K562 (cell line): Measurements from ENCODE around the gene FEN1. TPM values are rescaled to one million over a fixed set of nuclear protein-coding genes. Genes with fewer than 3 reads are reported as not detected.

ENCODE experiments used
- CHD4 ChIP-seq: fragments of 200-600 bp; sonication (generic); IDR thresholded peaks from 3 replicates; pipeline ENCODE4 v1.6.1; 2012; ENCODE audit warnings: low read depth, mild to moderate bottlenecking, mixed read lengths, low read length, inconsistent platforms; ENCODE audit not compliant: insufficient read depth, insufficient replicate concordance, poor library complexity, severe bottlenecking
- FOXK2 ChIP-seq, 2 experiments: fragments of 450-650 bp; IDR thresholded peaks in 1 of 2; conservative IDR thresholded peaks in 1 of 2; 2 replicates each; pipeline ENCODE4 v1.6.1; 2016; ENCODE audit warnings: low read depth in 2 of 2, mild to moderate bottlenecking in 1 of 2
- GATA2 ChIP-seq: sonication (generic); formaldehyde crosslinking; IDR thresholded peaks from 2 replicates; pipeline ENCODE4 v1.4.0; 2020; ENCODE audit warnings: mild to moderate bottlenecking, missing genetic modification reagents
- HLTF ChIP-seq: fragments of 450-650 bp; IDR thresholded peaks from 2 replicates; pipeline ENCODE4 v1.6.1; 2016
- ILK ChIP-seq: fragments of 450-650 bp; IDR thresholded peaks from 2 replicates; pipeline ENCODE4 v1.6.1; 2016; ENCODE audit warnings: missing genetic modification characterization, low read depth, mild to moderate bottlenecking, missing compliant biosample characterization, moderate library complexity, borderline replicate concordance
- IRF2 ChIP-seq: sonication (generic); formaldehyde crosslinking; IDR thresholded peaks from 2 replicates; pipeline ENCODE4 v1.8.1; 2022; ENCODE audit warnings: mild to moderate bottlenecking, missing genetic modification reagents
- NBN ChIP-seq: fragments of 450-650 bp; IDR thresholded peaks from 2 replicates; pipeline ENCODE4 v1.6.1; 2016; ENCODE audit warnings: low read depth, mild to moderate bottlenecking
- NR1H2 ChIP-seq: sonication (generic); formaldehyde crosslinking; IDR thresholded peaks from 2 replicates; pipeline ENCODE4 v1.4.0; 2020; ENCODE audit warnings: mild to moderate bottlenecking, missing genetic modification reagents
- POLR2AphosphoS5 ChIP-seq: IDR thresholded peaks from 2 replicates; pipeline ENCODE4 v1.6.1; 2011; ENCODE audit warnings: mild to moderate bottlenecking, low read depth, low read length, moderate library complexity; ENCODE audit not compliant: control insufficient read depth, insufficient read depth
- SAFB ChIP-seq: fragments of 200-400 bp; formaldehyde crosslinking; IDR thresholded peaks from 2 replicates; pipeline ENCODE4 v1.6.1; 2017; ENCODE audit warnings: low read depth, low read length, borderline replicate concordance
- XRCC5 ChIP-seq: fragments of 200-400 bp; formaldehyde crosslinking; IDR thresholded peaks from 2 replicates; pipeline ENCODE4 v1.6.1; 2017; ENCODE audit warnings: low read depth, mild to moderate bottlenecking, low read length
- ZFP30 ChIP-seq: fragments of 250-450 bp; sonication (Bioruptor Pico); IDR thresholded peaks from 2 replicates; pipeline ENCODE4 v1.8.0; 2022; ENCODE audit warnings: moderate library complexity, mild to moderate bottlenecking, inconsistent platforms, borderline replicate concordance
- ZKSCAN1 ChIP-seq: fragments of 150-350 bp; IDR thresholded peaks from 2 replicates; pipeline ENCODE4 v1.6.1; 2016; ENCODE audit warnings: low read depth, low read length
- ZNF143 ChIP-seq: sonication (generic); formaldehyde crosslinking; IDR thresholded peaks from 2 replicates; pipeline ENCODE4 v1.9.0; 2022; ENCODE audit warnings: mild to moderate bottlenecking, missing genetic modification reagents
- ZNF146 ChIP-seq: IDR thresholded peaks from one replicate; pipeline ENCODE4 v1.6.1; 2018; ENCODE audit warnings: missing compliant biosample characterization; ENCODE audit not compliant: unreplicated experiment
- ZNF174 ChIP-seq: fragments of 250-450 bp; sonication (Bioruptor Pico); IDR thresholded peaks from 2 replicates; pipeline ENCODE4 v1.4.0; 2020; ENCODE audit warnings: mild to moderate bottlenecking
- ZNF197 ChIP-seq: fragments of 200-800 bp; sonication (Bioruptor generic); IDR thresholded peaks from 2 replicates; pipeline ENCODE4 v1.6.1; 2016; ENCODE audit warnings: low read depth, missing genetic modification characterization, missing compliant biosample characterization
- ZNF239 ChIP-seq: fragments of 250-450 bp; sonication (Bioruptor Pico); IDR thresholded peaks from 2 replicates; pipeline ENCODE4 v1.4.0; 2020; ENCODE audit warnings: mild to moderate bottlenecking
- polyA plus RNA-seq, 8 experiments: library from polyadenylated mRNA; depleted of rRNA in 4 of 8; stranded (reverse) in 5 of 8; unstranded in 3 of 8; fragments of >200 nt; fragmentation: Nextera tagmentation in 2 of 8; fragmentation: Illumina TruSeq in 1 of 8; extraction: Ambion mirVana in 2 of 8; extraction: Trizol in 1 of 8; gene quantifications; 2 replicates each; pipeline versions ENCODE4 v1.2.1 to v1.2.3, GENCODE V29; 2011 to 2014; ENCODE audit warnings: inconsistent platforms in 1 of 8, missing spikeins in 1 of 8
- total RNA-seq, 7 experiments: library from RNA; depleted of rRNA in 6 of 7; stranded (reverse); fragments of >200 nt in 6 of 7; fragmentation: Illumina TruSeq in 2 of 7; extraction: Trizol in 2 of 7; gene quantifications; 2 replicates each; pipeline versions ENCODE4 v1.2.1 to v1.2.3, GENCODE V29; 2011 to 2021; ENCODE audit warnings: low replicate concordance in 1 of 7
- TF ChIP-seq, protein P1 (sequence below): fragments of 450-650 bp; IDR thresholded peaks from 2 replicates; pipeline ENCODE4 v1.6.1; 2016
- TF ChIP-seq, protein P2 (sequence below): fragments of 250-450 bp; sonication (Bioruptor Pico); IDR thresholded peaks from 2 replicates; pipeline ENCODE4 v1.4.0; 2020; ENCODE audit warnings: mild to moderate bottlenecking, moderate library complexity
- TF ChIP-seq, protein P3 (sequence below): fragments of 250-450 bp; sonication (Bioruptor Pico); IDR thresholded peaks from 2 replicates; pipeline ENCODE4 v1.8.0; 2022; ENCODE audit warnings: moderate library complexity, mild to moderate bottlenecking, inconsistent platforms

The FEN1 gene
- total and polyA plus RNA-seq, 9 of the 15 experiments (the other 6 are each of a cell fraction or from before 2014, with no cell fraction given): 58.1 to 156 (median 137) TPM

DNA sequence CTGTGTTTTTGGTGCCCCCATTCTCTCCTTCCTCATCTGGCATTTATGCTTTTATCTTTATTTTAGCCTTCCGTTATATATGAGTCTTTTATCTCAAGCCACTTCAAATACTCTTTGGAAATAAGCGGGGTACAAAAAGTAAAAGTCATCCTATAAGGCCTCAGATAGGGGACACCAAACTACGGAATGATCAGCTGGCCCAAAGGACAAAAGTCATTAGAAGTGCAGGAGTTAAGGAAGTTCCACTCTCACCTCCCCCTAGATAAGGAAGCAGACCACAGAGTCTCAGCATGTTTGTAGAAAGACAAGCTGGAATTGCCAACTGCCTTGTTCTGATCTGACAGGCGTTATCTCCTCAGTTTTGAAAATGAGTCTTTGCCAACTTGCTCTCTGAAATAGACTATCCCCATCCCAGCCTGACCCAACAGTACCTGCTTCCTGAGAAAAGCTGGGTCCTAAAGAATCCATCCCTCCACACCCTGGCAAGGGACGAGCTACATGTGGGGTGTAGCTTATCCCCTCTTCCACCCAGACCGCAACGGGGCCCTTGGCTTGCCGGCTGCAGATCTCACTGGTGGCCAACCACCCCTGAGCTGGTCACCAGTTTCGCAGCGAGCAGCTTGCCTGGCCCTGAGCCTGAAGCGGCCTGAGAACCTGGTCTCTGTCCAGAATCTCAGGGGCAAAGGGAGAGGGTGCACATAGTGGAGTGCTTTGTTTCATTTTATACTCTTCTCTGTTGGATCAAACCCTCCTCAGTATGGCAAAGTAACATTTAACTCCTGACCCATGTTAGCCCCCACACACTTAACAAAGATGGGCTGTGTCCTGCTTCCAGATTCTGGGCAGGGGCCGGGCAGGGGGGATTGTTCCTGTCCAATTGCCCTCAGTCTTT, 49.2 kb downstream of the FEN1 start (continued):
- TF ChIP-seq ZNF197 (CRISPR knock-in tag) (peak; percentile 64; the same call in 1 of the 2 replicates), ZFP30 (CRISPR knock-in tag) (no peak), GATA2 (CRISPR knock-in tag) (peak; percentile 87), HLTF (peak; percentile 89), ZNF146 (CRISPR knock-in tag) (no peak), XRCC5 (no peak), ZNF143 (no peak), NR1H2 (CRISPR knock-in tag) (no peak), POLR2AphosphoS5 (peak; percentile 91; the same call in 1 of the 2 replicates), ZNF174 (CRISPR knock-in tag) (0 out of 2 replicates have a peak, but pooled peaks have one; percentile 72), IRF2 (CRISPR knock-in tag) (no peak), ZNF239 (CRISPR knock-in tag) (no peak; the same call in 1 of the 2 replicates), FOXK2 (conservative IDR thresholded peaks at IDR 0.05 in 1 of 2, IDR thresholded peaks at IDR 0.05 in 1 of 2; ENCODE audit: low read depth in 2 of 2) (peak; percentile 35 to 67; a peak in 2 of 4 replicates), SAFB (no peak), CHD4 (peak; percentile 23), ZKSCAN1 (no peak), ILK (no peak), NBN (peak; percentile 93; the same call in 1 of the 2 replicates)
- TF ChIP-seq, protein P1, sequence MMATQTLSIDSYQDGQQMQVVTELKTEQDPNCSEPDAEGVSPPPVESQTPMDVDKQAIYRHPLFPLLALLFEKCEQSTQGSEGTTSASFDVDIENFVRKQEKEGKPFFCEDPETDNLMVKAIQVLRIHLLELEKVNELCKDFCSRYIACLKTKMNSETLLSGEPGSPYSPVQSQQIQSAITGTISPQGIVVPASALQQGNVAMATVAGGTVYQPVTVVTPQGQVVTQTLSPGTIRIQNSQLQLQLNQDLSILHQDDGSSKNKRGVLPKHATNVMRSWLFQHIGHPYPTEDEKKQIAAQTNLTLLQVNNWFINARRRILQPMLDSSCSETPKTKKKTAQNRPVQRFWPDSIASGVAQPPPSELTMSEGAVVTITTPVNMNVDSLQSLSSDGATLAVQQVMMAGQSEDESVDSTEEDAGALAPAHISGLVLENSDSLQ: peak; percentile 86
- TF ChIP-seq, protein P2, sequence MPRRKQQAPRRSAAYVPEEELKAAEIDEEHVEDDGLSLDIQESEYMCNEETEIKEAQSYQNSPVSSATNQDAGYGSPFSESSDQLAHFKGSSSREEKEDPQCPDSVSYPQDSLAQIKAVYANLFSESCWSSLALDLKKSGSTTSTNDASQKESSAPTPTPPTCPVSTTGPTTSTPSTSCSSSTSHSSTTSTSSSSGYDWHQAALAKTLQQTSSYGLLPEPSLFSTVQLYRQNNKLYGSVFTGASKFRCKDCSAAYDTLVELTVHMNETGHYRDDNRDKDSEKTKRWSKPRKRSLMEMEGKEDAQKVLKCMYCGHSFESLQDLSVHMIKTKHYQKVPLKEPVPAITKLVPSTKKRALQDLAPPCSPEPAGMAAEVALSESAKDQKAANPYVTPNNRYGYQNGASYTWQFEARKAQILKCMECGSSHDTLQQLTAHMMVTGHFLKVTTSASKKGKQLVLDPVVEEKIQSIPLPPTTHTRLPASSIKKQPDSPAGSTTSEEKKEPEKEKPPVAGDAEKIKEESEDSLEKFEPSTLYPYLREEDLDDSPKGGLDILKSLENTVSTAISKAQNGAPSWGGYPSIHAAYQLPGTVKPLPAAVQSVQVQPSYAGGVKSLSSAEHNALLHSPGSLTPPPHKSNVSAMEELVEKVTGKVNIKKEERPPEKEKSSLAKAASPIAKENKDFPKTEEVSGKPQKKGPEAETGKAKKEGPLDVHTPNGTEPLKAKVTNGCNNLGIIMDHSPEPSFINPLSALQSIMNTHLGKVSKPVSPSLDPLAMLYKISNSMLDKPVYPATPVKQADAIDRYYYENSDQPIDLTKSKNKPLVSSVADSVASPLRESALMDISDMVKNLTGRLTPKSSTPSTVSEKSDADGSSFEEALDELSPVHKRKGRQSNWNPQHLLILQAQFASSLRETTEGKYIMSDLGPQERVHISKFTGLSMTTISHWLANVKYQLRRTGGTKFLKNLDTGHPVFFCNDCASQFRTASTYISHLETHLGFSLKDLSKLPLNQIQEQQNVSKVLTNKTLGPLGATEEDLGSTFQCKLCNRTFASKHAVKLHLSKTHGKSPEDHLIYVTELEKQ (CRISPR knock-in tag): no peak
- TF ChIP-seq, protein P3, sequence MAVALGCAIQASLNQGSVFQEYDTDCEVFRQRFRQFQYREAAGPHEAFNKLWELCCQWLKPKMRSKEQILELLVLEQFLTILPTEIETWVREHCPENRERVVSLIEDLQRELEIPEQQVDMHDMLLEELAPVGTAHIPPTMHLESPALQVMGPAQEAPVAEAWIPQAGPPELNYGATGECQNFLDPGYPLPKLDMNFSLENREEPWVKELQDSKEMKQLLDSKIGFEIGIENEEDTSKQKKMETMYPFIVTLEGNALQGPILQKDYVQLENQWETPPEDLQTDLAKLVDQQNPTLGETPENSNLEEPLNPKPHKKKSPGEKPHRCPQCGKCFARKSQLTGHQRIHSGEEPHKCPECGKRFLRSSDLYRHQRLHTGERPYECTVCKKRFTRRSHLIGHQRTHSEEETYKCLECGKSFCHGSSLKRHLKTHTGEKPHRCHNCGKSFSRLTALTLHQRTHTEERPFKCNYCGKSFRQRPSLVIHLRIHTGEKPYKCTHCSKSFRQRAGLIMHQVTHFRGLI (CRISPR knock-in tag): peak; percentile 54; the same call in 1 of the 2 replicates
